HCEC 1CT (cell line): ENCODE measurements around the gene HEBP2.
A peak's percentile ranks its signal among the peaks of the same experiment; 100 is the strongest.
"Not testable (repeated sequence)": the region's sequence is repeated elsewhere in the genome, so short reads cannot be mapped to it uniquely, and the experiment has no call there.

Source experiments
- DNase-seq: peaks from one replicate; pipeline ENCODE4 v3.0.0-alpha.2; 2017

Gene HEBP2, protein sequence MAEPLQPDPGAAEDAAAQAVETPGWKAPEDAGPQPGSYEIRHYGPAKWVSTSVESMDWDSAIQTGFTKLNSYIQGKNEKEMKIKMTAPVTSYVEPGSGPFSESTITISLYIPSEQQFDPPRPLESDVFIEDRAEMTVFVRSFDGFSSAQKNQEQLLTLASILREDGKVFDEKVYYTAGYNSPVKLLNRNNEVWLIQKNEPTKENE

DNA sequence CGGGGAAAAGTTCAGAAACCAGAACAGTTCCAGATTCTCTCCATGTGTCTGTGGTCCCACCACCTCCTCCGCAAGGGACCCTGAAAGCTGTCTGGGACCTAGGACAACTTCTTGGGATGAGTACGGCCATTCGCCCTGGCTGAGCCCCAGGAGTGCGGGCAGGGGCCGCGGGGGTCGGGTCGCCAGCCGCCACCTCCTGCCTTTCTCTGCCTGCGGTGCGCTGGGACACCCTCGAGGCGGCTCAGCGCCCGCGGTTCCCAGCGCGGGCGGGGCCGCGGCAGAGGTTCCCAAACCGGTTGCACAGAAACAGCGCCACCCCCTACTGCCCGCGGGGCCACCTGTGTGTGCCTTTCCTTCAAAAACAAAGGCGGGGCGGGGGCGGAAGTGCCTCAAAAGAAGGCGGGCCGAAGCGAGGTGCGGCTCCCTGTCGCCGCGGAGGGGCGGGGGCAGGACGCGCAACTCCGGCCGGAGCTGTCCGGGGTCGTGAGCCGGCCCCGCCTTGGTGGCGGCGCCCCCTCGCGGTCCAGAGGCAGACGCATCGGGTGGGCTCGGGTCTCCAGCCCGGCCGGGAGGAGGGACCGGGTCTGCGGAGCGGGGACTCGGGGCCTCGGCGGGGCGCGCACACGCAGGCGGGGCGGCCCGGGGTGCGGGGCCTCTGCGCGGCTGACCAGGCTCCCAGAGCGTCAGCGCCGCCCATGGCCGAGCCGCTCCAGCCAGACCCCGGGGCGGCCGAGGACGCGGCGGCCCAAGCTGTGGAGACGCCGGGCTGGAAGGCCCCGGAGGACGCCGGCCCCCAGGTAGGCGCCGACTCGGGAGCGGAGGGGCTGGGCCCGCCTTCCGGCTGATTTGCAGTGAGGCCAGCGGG is at the start of gene HEBP2:
TSS of gene HEBP2 (plus strand) at position 423 of the 865 bp plus-strand sequence. CDS start at position 696, 273 bp downstream.
- peak; percentile 76 for DNase-seq

DNA sequence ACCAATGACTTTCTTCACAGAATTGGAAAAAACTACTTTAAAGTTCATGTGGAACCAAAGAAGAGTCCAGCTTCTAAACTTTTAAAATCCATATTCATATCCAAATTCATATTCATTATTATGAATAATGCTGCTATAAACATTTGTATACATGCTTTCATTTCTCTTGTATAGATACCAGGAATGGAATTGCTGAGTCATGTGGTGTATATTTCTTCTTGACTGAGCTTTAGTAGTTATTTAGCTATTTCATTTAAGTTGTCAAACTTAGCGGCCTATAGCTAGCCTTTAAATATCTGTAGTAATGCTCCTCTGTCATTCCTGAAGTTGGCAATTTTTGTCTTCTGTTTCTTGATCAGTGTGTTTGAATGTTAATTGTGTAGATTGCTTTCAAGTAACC is 46.1 kb upstream of the HEBP2 start:
- no peak for DNase-seq

DNA sequence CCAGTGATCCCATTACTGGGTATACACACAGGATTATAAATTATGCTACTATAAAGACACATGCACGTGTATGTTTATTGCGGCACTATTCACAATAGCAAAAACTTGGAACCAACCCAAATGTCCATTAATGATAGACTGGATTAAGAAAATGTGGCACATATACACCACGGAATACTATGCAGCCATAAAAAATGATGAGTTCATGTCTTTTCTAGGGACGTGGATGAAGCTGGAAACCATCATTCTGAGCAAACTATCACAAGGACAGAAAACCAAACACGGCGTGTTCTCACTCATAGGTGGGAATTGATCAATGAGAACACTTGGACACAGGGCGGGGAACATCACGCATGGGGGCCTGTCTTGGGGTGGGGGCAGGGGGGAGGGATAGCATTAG is 35.3 kb upstream of the HEBP2 start:
- not testable (repeated sequence) for DNase-seq

DNA sequence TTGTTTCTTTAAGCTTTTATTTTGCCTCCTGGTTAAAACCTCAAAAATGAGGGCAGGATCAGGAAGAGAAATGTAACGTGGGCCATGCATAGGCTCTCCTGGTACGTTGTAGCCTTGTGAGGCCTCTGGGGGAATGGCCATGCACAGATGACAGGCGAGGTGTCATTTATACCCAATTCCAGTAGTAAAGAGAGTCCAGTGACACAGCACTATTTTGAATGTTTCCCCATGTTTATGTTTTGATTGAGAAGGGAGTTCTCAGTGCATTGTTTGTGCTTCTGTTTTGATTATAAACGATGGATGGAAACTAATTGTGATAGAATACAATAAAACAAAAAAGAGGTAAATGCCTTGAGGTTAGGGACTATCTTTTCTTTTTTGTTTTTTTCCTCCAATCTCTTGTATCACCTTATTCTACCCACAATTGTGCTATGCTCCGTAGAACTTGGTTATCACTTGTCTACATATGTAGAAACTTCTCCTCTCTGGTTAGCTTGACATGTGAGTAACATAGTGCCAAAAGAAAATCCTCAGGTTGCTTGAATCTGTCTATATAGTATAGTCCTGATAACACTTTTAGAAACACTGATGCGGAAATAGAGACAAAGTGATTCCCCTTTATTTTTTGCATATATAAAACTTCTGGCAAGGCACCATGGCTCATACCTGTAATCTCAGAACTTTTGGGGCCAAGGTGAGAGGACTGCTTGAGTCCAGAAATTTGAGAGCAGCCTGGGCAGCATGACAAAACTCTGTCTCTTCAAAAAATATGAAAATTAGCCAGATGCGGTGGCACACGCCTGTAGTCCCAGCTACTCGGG is 33.2 kb upstream of the HEBP2 start:
- DNase-seq = no peak

DNA sequence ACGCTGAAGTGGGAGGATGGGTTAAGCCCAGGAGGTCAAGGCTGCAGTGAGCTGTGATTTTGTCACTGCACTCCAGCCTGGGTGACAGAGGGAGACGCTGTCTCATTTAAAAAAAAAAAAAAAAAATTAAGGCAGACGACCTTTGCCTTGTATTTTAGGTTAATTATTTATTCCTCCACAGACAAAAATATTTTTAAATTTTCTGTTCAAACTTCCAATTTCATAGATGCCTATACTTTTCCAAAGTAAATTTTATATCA is 32.6 kb upstream of the HEBP2 start:
- DNase-seq = no peak

DNA sequence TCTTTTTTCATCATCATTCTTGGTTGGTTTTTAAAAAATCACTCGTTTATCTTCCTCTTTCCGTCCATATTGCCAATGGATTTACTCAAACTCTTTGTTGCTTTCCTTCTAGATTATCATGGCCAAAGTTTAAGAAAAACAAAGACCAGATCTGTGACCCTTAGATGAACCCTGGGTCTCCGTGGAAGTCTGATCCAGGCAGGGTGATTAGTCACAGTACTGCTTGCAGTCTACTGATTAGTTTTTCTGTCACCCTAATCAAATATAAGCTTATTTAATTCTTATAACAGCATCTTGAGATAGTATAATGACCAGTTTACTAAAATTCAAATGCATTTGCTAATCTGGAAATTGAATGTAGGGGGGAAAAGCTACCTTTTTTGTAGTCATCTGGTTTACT is 32.3 kb upstream of the HEBP2 start:
- no peak for DNase-seq

DNA sequence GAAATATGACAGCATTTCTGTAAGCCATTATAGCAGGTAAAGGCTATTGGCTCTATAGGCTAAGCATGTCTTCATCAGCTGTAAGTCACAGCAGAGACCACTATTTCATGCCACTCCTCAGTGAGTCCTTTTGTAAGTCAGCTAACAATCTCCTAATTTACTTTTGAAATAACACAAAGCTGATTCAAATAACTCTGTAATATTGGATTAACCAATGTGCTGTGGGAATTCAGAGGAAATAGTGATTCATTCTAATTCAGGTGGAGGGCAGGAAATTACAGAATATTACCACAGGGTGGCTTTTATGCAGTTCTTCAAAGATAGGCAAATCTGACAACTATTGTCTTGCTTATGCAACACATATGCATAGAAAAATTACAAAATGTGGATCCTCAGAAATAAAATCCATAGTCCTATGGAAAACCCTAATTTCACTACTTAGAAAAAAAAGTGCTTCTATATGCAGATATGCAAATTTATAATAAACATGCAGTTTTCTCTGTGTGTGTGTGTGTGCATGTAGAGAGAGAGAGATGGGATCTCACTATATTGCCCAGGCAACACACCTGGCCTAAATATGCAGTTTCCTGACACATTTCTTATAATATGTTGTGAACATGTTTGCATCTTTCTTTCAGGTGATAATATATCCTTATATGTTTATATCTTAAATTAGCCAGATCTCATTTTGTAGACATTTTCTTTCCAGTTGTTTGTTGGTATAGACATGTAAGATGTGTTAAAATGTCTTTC is 31.1 kb upstream of the HEBP2 start:
- peak; percentile 4 for DNase-seq

DNA sequence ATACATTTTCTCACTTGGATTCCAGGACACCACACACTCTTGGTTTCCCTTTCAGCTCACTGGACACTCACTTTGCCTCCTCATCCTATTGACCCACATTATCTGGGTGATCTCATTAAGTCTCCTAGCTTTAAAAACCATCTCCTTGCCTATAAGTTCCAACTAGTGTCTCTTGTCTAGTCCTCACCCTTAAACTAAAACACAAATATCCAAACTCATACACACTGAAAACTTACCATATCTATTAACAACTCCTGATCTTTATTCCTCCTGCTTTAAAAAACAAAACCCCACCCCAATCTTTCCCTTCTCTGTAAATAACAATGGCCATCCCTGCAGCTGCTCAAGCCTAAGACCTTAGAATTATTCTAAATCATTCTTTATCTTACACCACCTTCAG is 29.8 kb upstream of the HEBP2 start:
- no peak for DNase-seq

DNA sequence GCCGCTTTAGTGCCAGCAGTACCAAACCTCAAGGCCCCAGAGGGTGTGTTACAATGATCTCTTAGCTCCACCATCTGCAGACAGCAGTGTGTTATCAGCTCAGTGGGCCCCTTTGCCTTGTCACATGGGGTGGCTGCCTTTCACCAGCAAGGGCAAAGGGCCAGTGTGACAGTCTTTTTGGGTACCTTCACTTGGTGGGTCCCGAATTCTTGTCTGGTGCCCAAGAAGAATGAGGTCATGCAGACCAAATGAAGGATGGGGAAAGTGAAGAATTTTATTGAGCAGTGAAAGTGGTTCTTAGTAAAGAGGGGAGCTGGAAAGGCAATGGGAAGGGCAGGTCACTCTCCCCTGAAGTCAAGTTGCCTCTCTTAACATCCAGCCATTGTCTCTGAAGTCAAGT is 29.2 kb upstream of the HEBP2 start:
- no peak for DNase-seq

DNA sequence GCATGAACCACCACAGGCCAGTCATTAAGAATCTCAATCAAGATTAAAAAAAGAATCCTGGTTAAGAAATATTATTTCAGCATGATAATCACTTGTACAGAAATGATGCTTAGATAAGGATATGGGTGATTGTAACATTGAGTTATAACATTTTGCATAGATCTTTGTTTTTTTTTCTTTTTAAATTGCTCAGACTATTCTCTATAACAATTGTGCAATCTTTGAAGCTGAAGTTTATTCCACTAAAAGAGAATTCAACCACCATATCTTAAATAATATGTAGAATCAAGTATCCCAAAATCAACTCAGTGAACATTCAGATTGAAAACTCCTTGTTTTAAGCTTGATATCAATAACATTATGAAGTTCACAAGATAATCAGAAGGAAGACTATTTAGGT is 27.0 kb upstream of the HEBP2 start:
- no peak for DNase-seq

DNA sequence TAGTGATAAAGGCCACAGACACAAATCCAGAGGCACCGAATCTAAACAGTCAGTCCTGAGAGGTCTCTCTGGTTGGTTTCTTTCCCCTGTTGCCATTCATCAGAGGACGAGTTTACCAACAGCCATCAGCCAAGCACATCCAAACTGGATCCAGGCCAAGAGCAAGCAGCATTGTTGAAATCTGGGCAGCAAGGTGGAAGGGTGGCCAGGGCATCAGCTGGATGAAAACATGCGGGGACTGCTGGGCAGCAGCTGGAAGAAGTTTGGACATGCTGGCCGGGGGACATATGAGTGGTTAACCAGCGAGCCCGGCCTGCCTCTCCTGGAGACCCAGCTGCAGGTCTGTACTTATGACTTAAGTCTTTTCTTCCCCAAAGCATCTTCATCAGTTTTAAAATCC is 26.2 kb upstream of the HEBP2 start, which contains the start of gene SMIM28:
TSS of gene SMIM28 (plus strand) at position 62 of the 400 bp plus-strand sequence. CDS start at position 230, 168 bp downstream.
- no peak for DNase-seq

DNA sequence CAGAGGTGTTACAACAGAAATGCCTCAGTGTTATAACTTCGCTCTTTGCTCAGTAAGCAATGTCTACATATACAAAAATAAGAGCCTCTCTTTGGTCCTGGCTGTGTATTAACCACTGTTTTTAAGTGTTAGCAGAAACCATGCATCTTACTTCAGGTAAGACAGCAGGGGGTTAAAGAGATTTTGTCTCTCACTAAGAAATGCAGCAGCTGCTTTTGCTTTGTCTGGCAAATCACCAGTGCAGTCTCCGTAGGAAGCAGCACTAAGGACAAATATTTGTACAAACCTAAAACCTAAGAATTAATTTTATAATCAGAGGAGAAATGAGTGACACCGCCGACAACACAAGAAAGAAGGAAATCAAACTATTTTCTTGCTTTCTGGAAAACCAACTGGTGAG is 25.6 kb upstream of the HEBP2 start:
- no peak for DNase-seq

DNA sequence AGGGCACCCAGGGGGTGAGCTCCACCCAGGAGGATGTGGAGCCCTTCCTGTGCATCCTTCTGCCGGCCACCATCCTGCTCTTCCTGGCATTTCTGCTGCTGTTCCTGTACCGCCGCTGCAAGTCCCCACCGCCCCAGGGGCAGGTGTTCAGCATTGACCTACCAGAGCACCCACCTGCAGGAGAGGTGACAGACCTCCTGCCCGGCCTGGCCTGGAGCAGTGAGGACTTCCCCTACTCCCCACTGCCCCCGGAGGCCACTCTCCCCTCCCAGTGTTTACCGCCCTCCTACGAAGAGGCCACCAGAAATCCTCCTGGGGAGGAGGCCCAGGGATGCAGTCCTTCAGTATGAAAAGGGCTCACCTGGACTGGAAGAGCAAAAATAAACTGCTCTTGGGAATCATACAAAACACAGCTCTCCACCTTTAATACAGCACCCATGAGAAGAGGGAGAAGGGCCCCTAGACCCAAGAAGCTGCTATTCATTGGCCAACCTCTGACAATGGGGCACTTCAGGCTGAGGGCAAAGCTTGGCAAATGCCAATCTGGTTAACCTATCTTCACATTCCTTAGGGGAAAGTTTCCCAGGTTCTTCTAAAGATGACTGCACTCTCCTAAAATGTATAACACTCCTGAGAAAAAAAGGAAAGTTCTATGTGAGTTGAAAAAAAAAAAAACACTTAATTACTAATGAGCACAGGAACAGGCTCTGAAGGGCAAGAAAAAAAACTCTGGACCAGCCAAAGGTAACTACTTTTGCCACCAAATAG is 21.3 kb upstream of the HEBP2 start:
- no peak for DNase-seq

DNA sequence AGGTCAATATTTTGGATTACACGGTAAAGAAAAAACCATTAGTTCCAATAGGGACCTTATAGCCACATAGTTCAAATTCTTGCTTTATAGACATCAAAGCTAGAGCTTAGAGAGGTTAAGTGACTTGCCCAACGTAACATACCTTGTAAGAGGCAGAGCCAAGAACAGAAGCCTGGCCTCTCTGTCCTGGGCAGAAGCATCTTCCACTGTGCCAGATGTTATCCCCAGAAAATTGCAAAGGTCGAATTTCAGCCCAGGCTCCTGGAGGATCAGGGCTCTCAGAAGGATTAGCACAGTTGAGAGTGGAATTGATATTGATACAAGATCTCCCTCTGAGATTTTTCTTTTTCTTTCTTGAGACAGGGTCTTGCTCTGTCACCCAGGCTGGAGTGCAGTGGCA is 20.2 kb upstream of the HEBP2 start:
- DNase-seq = no peak

DNA sequence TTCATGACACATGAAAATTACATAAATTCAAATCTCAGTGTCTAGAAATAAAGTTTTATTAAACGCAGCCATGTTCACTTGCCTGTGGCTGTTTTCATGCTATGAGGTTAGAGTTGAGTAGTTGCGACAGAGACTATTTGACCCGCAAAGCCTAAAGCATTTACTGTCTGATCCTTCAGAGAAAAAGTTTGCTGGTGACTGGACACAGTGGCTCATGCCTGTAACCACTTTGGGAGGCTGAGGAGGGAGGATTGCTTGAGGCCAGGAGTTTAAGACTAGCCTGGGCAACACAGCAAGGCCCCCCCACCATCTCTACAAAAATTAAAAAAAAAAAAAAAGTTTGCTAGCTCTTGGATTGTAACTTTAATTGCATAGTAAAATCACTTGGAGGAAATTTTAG is 17.1 kb upstream of the HEBP2 start:
- no peak for DNase-seq

DNA sequence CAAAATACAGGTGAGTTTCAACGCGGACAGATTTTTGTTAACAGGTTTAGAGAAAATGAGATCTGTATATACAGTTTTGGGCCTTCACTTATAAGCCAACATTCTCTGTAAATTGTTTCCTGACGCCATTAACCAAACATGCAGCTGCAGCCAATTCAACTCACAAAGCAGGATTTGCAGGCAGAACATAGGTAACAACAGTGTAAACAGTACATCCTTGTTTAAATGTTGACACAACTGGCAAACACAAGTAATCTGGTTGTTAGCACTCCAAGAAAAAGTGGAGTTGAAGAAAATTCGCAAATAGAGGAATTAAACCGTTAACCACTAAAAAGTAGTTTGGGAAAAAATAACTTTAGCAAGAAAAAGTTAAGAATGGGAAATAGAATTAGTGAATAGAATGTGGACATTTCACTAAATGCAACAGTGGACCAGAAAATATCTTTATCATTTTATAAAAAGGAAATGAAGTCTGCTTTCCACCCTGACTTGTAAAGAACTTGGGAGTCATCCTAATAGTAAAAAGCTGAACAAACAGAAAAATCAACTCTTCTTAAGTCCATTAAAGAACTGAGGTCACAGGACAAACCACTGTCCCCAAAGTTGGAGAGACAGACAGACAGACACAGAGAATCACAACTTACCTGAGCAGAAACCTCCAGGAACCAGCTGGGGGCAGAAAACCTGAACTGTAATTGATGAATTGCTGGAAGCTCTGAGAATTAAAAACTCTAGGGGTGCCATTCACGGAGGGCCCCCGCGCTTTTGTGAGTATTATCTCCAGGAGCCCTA is 16.2 kb upstream of the HEBP2 start:
- no peak for DNase-seq

DNA sequence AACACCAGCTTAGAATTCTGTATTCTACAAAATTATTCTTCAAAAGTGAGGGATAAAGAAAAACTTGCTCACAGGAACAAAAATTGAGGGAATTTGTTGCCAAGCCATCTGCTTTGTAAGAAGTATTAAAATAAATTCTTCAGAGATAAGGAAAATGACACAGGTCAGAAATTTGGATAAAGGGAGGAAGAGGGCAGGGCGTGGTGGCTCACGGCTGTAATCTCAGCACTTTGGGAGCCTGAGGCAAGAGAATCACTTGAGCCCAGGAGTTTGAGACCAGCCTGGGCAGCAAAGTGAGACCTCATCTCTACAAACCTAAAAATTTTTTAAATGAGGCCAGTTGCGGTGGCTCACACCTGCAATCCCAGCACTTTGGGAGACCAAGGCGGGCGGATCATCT is 14.5 kb upstream of the HEBP2 start:
- DNase-seq = no peak

DNA sequence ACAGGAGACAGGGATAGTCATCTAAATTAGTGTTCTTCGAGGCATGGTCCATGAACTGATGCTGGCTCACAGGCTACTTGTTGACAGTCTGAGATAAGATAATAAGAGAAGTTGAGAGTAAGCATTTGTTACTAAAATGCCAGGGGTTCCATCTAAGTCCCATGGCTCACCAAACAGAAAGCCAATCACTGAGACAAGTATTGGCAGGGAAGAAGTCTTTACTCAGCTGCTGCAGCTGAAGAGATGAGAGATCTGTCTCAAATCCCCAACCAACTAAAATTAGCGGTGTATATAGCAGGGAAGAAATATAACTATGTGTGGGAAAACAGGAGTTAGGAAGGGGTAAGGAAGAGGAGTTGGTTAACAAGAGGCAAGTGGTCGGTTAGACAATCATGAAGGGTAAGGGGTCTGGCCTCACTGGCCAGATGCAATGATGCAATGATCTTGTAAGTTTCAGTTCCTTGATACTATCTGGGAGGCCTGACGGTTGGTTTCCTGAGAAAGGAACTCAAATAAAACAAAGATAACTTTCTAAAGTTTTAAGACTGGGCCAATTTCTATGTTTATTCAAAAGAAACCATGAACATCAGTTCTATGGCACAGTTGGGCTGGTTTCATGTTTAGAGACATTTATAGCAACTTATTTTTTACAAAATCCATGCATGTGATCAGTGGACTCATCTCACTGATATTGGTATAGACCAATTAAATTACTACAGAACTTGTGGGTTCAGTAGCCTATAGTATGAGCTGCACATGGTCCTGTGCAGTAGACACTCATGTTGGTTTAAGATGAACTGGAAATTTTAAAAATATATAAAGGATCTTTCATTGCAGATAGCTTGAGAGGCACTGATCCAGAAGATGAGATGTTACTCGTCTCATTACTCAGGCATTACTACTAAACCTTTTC is 9.9 kb upstream of the HEBP2 start:
- no peak for DNase-seq

DNA sequence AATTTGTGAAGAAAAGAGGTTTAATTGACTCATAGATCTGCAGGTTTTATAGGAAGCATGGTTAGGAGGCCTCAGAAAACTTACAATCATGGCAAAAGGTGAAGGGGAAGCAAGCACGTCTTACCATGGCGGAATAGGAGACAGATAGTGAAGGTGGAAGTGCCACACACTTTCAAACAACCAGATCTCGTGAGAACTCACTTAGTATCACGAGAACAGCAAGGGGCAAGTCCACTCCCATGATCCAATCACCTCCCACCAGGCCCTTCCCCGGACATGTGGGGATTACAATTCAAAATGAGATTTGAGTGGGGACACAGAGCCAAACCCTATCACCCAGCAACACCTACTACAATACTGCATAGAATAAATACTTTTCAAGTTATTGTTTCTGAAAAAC is 7.3 kb upstream of the HEBP2 start:
- DNase-seq = no peak
